ENCODE data around the gene FCN1. TPM values are rescaled to one million over a fixed set of nuclear protein-coding genes. Genes with fewer than 3 reads are reported as not detected.

FCN1 gene
- total RNA-seq, 2 donors from 2014 or later: 0.63 to 2.1 TPM

Other genes with a start within 250 kb of the FCN1 start
- gene FCN2, start 37.1 kb downstream of the FCN1 start, total RNA-seq: not detected
- gene OLFM1, start 169.8 kb upstream of the FCN1 start, total RNA-seq: 1 to 10 TPM; 7.6 to 9.7 TPM